PC-9 (cell line): ENCODE results near the gene SUGCT. TPM values are rescaled to one million over a fixed set of nuclear protein-coding genes. Genes with fewer than 3 reads are reported as not detected.

Experiments used
- BruUV-seq: library from RNA; stranded (reverse); fragments of 400-500 nt; replicated peaks from 2 replicates; lab custom pipeline; 2021; lab: Mats Ljungman, UMichigan
- CTCF ChIA-PET: fragments of 300-600 bp; sonication (Branson Sonifier 250); formaldehyde crosslinking; loops from one replicate; lab custom pipeline; 2022; ENCODE audit warnings: antibody characterized with exemption; lab: Charles Lee
- POLR2A ChIA-PET: fragments of 300-600 bp; sonication (Branson Sonifier 250); formaldehyde crosslinking; loops from one replicate; lab custom pipeline; 2022; ENCODE audit warnings: antibody characterized with exemption; ENCODE audit not compliant: unreplicated experiment; lab: Charles Lee
- DNase-seq, 2 experiments: peaks; one replicate each; pipeline versions ENCODE4 v3.0.0 to v3.0.0-alpha.2; 2015 to 2022; ENCODE audit warnings: mixed read lengths in 1 of 2
- H2AFZ ChIP-seq: fragments of 200-600 bp; sonication (generic); 2 replicates; pipeline ENCODE4 v1.8.1; 2017; ENCODE audit warnings: antibody characterized with exemption
- H3F3A ChIP-seq: fragments of 200-600 bp; sonication (generic); 2 replicates; pipeline ENCODE4 v1.8.1; 2017; ENCODE audit warnings: antibody characterized with exemption, mild to moderate bottlenecking, low read depth; ENCODE audit not compliant: insufficient read depth
- H3K27ac ChIP-seq: fragments of 200-600 bp; sonication (generic); 2 replicates; pipeline ENCODE4 v1.6.1; 2016; ENCODE audit warnings: mixed run types
- H3K27me3 ChIP-seq: fragments of 200-600 bp; sonication (generic); 2 replicates; pipeline ENCODE4 v1.6.1; 2016; ENCODE audit warnings: low read depth, mixed run types; ENCODE audit not compliant: insufficient read depth
- H3K36me3 ChIP-seq: fragments of 200-600 bp; sonication (generic); 2 replicates; pipeline ENCODE4 v1.6.1; 2016; ENCODE audit warnings: low read depth, mixed run types
- H3K4me1 ChIP-seq: fragments of 200-600 bp; sonication (generic); replicated peaks from 2 replicates; pipeline ENCODE4 v1.6.1; 2016; ENCODE audit warnings: mixed run types; ENCODE audit not compliant: insufficient read depth
- H3K4me2 ChIP-seq: fragments of 200-600 bp; sonication (generic); 2 replicates; pipeline ENCODE4 v1.6.1; 2017; ENCODE audit warnings: mixed run types
- H3K4me3 ChIP-seq: fragments of 200-600 bp; sonication (generic); 2 replicates; pipeline ENCODE4 v1.6.1; 2016; ENCODE audit warnings: mixed run types
- H3K79me2 ChIP-seq: fragments of 200-600 bp; sonication (generic); 2 replicates; pipeline ENCODE4 v1.6.1; 2017; ENCODE audit warnings: low read depth, mixed run types
- H3K9me2 ChIP-seq: fragments of 200-600 bp; sonication (generic); 2 replicates; pipeline ENCODE4 v1.8.1; 2017; ENCODE audit warnings: mild to moderate bottlenecking; ENCODE audit not compliant: insufficient read depth
- H3K9me3 ChIP-seq: fragments of 200-600 bp; sonication (generic); 2 replicates; pipeline ENCODE4 v1.8.1; 2016; ENCODE audit warnings: low read depth; ENCODE audit not compliant: insufficient read depth
- H4K20me1 ChIP-seq: fragments of 200-600 bp; sonication (generic); 2 replicates; pipeline ENCODE4 v1.8.1; 2017; ENCODE audit not compliant: insufficient read depth
- CTCF ChIP-seq: fragments of 200-600 bp; sonication (generic); conservative IDR thresholded peaks from 2 replicates; pipeline ENCODE4 v1.6.1; 2017; ENCODE audit warnings: mixed run types, antibody characterized with exemption, mild to moderate bottlenecking, moderate library complexity
- EZH2 ChIP-seq: fragments of 200-600 bp; sonication (generic); IDR thresholded peaks from 2 replicates; pipeline ENCODE4 v1.8.0; 2017; ENCODE audit warnings: antibody characterized with exemption, low read depth
- intact Hi-C: fragments of 100-400 bp; cut with micrococcal nuclease; formaldehyde crosslinking; loops from one replicate; pipeline ENCODE4 v1.10.0; 2022; ENCODE audit not compliant: unreplicated experiment
- total RNA-seq: library from RNA; stranded (reverse); gene quantifications from 2 replicates; pipeline ENCODE4 v1.2.3, GENCODE V29; 2021

The SUGCT gene
- total RNA-seq, 1 experiment from 2014 or later, result 3.5 TPM

GRCh38 chr7:40753455-40753854 lies 618.6 kb downstream of the SUGCT start:
- no peaks in the 10 kb centered on the region for H3F3A ChIP-seq
- no peaks in the 10 kb centered on the region for H3K36me3 ChIP-seq
- H3K4me2 ChIP-seq, result no peak overlapping the region
- H3K9me2 ChIP-seq, result no peaks in the 10 kb centered on the region
- no peak overlapping the region for H3K27ac ChIP-seq
- H3K4me1 ChIP-seq, result no peaks in the 10 kb centered on the region; the same call in 1 of the 2 replicates
- H2AFZ ChIP-seq, result no peak overlapping the region
- TF ChIP-seq EZH2 (no peak), CTCF (no peak)
- H3K9me3 ChIP-seq, result no peaks in the 10 kb centered on the region
- no peaks in the 10 kb centered on the region for H3K79me2 ChIP-seq
- no peaks in the 10 kb centered on the region for H3K27me3 ChIP-seq
- ChIA-PET POLR2A (no interaction called here), CTCF (no interaction called here)
- H4K20me1 ChIP-seq, result no peaks in the 10 kb centered on the region
- BruUV-seq, result no TSS peak
- H3K4me3 ChIP-seq, result no peak overlapping the region
- DNase-seq, result no peak
- intact Hi-C loops, result no loop called here

GRCh38 chr7:40755438-40755837 lies 620.6 kb downstream of the SUGCT start:
- BruUV-seq, result no TSS peak
- H3F3A ChIP-seq, result no peaks in the 10 kb centered on the region

GRCh38 chr7:40757109-40757508 lies 622.3 kb downstream of the SUGCT start:
- Histone ChIP-seq H2AFZ (no peak overlapping the region), H3F3A (no peaks in the 10 kb centered on the region), H3K9me2 (no peaks in the 10 kb centered on the region), H3K79me2 (no peaks in the 10 kb centered on the region), H3K4me2 (no peak overlapping the region), H3K4me3 (no peak overlapping the region), H4K20me1 (no peaks in the 10 kb centered on the region), H3K4me1 (no peaks in the 10 kb centered on the region; the same call in 1 of the 2 replicates), H3K27me3 (no peaks in the 10 kb centered on the region), H3K27ac (no peak overlapping the region), H3K36me3 (no peaks in the 10 kb centered on the region), H3K9me3 (no peaks in the 10 kb centered on the region)
- no TSS peak for BruUV-seq
- POLR2A ChIA-PET, result no interaction called here
- CTCF ChIA-PET, result no interaction called here
- intact Hi-C loops, result no loop called here
- TF ChIP-seq EZH2 (no peak), CTCF (no peak)
- DNase-seq, result no peak

More at GRCh38 chr7:40755438-40755837, 620.6 kb downstream of the SUGCT start:
- Histone ChIP-seq H3K36me3 (no peaks in the 10 kb centered on the region), H4K20me1 (no peaks in the 10 kb centered on the region), H3K4me3 (no peak overlapping the region), H3K79me2 (no peaks in the 10 kb centered on the region), H3K27me3 (no peaks in the 10 kb centered on the region), H3K9me3 (no peaks in the 10 kb centered on the region), H3K4me2 (no peak overlapping the region), H3K9me2 (no peaks in the 10 kb centered on the region), H2AFZ (no peak overlapping the region), H3K4me1 (no peaks in the 10 kb centered on the region; the same call in 1 of the 2 replicates), H3K27ac (no peak overlapping the region)
- intact Hi-C loops, result no loop called here
- TF ChIP-seq CTCF (no peak), EZH2 (no peak)
- ChIA-PET POLR2A (no interaction called here), CTCF (no interaction called here)
- DNase-seq, result no peak
